Measurements from ENCODE around the gene DOLK. TPM values are rescaled to one million over a fixed set of nuclear protein-coding genes. Genes with fewer than 3 reads are reported as not detected.

Gene DOLK
- total and polyA plus RNA-seq, 2 donors (not counting 1 experiment from before 2014, with no cell fraction given): 3.0 to 12.2 TPM

- DNase-seq (no peak), ATAC-seq (ENCODE audit: low read depth) (peak; percentile 7)
- no peak for TF ChIP-seq CTCF (IDR thresholded peaks at IDR 0.05)
- TF ChIP-seq EZH2 (IDR thresholded peaks at IDR 0.05; ENCODE audit: borderline replicate concordance, insufficient read depth, low read depth, low read length, poor library complexity, severe bottlenecking): no peak
- H3K4me1 Mint-ChIP-seq: peaks cover 37% of the 10 kb centered on the region
- no peaks in the 10 kb centered on the region for H3K27me3 Mint-ChIP-seq
- peak overlapping the region; percentile 63 for H3K9ac ChIP-seq (ENCODE audit: low read length)
- H3K9me3 ChIP-seq (ENCODE audit: control extremely low read depth in 1 of 3, control insufficient read depth in 2 of 3, insufficient read depth in 1 of 3, low read length in 2 of 3): no peaks in the 10 kb centered on the region
- H3K4me3 ChIP-seq (ENCODE audit: control extremely low read depth in 1 of 5, extremely low read depth in 1 of 5, insufficient read depth in 1 of 5, low read depth in 2 of 5, low read length in 4 of 5): peak overlapping the region in 4 of 5 experiments; percentile 12 to 45 (median 28)
- H3K4me3 Mint-ChIP-seq: peak overlapping the region; percentile 74
- peaks cover 41% of the 10 kb centered on the region for H3K79me2 ChIP-seq (ENCODE audit: control insufficient read depth, insufficient read depth, low read length)
- H3K9me3 Mint-ChIP-seq (ENCODE audit: insufficient read depth): no peaks in the 10 kb centered on the region
- ChIA-PET POLR2A (interaction anchor here (1.1 to 1.5 kb wide), 2 partner anchors 20 to 350 kb away, joined by 4 to 5 read pairs; partner anchors contain the start of genes KYAT1, LRRC8A and SPTAN1), CTCF (interaction anchor here (0.7 to 2.0 kb wide), 4 partner anchors 24 to 463 kb away, joined by 3 to 9 read pairs (median 4); partner anchors contain the start of gene ENDOG)
- peaks cover 40 to 56% of the 10 kb centered on the region in 2 donors for H3K4me1 ChIP-seq (ENCODE audit: control insufficient read depth in 2 of 2, insufficient read depth in 2 of 2, low read length in 2 of 2)
- peak overlapping the region; percentile 93 for H3K27ac ChIP-seq (ENCODE audit: low read length in 2 of 2)
- H3K4me2 ChIP-seq (replicated peaks; ENCODE audit: low read depth, low read length, poor library complexity, severe bottlenecking): peak overlapping the region; percentile 83
- intact Hi-C loops (cut with micrococcal nuclease): loop anchor here (1.0 kb wide), 1 partner anchor 20 kb away; the partner anchor contains the start of gene LRRC8A
- H3K27me3 ChIP-seq (replicated peaks in 1 of 4; ENCODE audit: control extremely low read depth in 1 of 4, control insufficient read depth in 3 of 4, insufficient read depth in 4 of 4, low read length in 3 of 4): no peaks in the 10 kb centered on the region
- 72% methylated on average over 5 of the region's 5 CpGs for WGBS (ENCODE audit: insufficient coverage)
- peaks cover 0 to 7% of the 10 kb centered on the region in 2 experiments for H3K36me3 ChIP-seq (replicated peaks in 1 of 2; ENCODE audit: control extremely low read depth in 1 of 2, control insufficient read depth in 1 of 2, extremely low read depth in 1 of 2, insufficient read depth in 2 of 2, low read length in 1 of 2)
- no peaks in the 10 kb centered on the region for H4K20me1 ChIP-seq (ENCODE audit: control insufficient read depth, insufficient read depth, low read length, poor library complexity, severe bottlenecking)
- H2AFZ ChIP-seq (ENCODE audit: insufficient read depth, low read depth, low read length, poor library complexity, severe bottlenecking): peak overlapping the region; percentile 50
- H3K27ac Mint-ChIP-seq: peak overlapping the region; percentile 98
Observed at GRCh38 chr9:128901822-128902221, 45.6 kb downstream of the DOLK start.

- ChIA-PET CTCF (interaction anchor here (1.4 to 2.0 kb wide), 3 partner anchors 23 to 83 kb away, joined by 4 to 9 read pairs (median 5); partner anchors contain the start of gene ENDOG), POLR2A (interaction anchor here (1.1 to 1.5 kb wide), 2 partner anchors 19 to 349 kb away, joined by 4 to 5 read pairs; partner anchors contain the start of genes KYAT1, LRRC8A and SPTAN1)
- Histone ChIP-seq H2AFZ (ENCODE audit: insufficient read depth, low read depth, low read length, poor library complexity, severe bottlenecking) (no peak overlapping the region), H3K79me2 (ENCODE audit: control insufficient read depth, insufficient read depth, low read length) (peaks cover 42% of the 10 kb centered on the region), H3K36me3 (replicated peaks in 1 of 2; ENCODE audit: control extremely low read depth in 1 of 2, control insufficient read depth in 1 of 2, extremely low read depth in 1 of 2, insufficient read depth in 2 of 2, low read length in 1 of 2) (peaks cover 0 to 9% of the 10 kb centered on the region in 2 experiments), H3K9ac (ENCODE audit: low read length) (no peak overlapping the region), H3K4me1 (ENCODE audit: control insufficient read depth in 2 of 2, insufficient read depth in 2 of 2, low read length in 2 of 2) (peaks cover 40 to 56% of the 10 kb centered on the region in 2 donors), H3K27ac (ENCODE audit: low read length in 2 of 2) (peak overlapping the region; percentile 93), H3K4me2 (replicated peaks; ENCODE audit: low read depth, low read length, poor library complexity, severe bottlenecking) (peak overlapping the region; percentile 83), H4K20me1 (ENCODE audit: control insufficient read depth, insufficient read depth, low read length, poor library complexity, severe bottlenecking) (no peaks in the 10 kb centered on the region), H3K9me3 (ENCODE audit: control extremely low read depth in 1 of 3, control insufficient read depth in 2 of 3, insufficient read depth in 1 of 3, low read length in 2 of 3) (no peaks in the 10 kb centered on the region), H3K27me3 (replicated peaks in 1 of 4; ENCODE audit: control extremely low read depth in 1 of 4, control insufficient read depth in 3 of 4, insufficient read depth in 4 of 4, low read length in 3 of 4) (no peaks in the 10 kb centered on the region), H3K4me3 (ENCODE audit: control extremely low read depth in 1 of 5, extremely low read depth in 1 of 5, insufficient read depth in 1 of 5, low read depth in 2 of 5, low read length in 4 of 5) (no peak overlapping the region)
- TF ChIP-seq CTCF (IDR thresholded peaks at IDR 0.05) (no peak), EZH2 (IDR thresholded peaks at IDR 0.05; ENCODE audit: borderline replicate concordance, insufficient read depth, low read depth, low read length, poor library complexity, severe bottlenecking) (no peak)
- peak overlapping the region; percentile 98 for H3K27ac Mint-ChIP-seq
- no peak overlapping the region for H3K4me3 Mint-ChIP-seq
- H3K27me3 Mint-ChIP-seq: no peaks in the 10 kb centered on the region
- no peaks in the 10 kb centered on the region for H3K9me3 Mint-ChIP-seq (ENCODE audit: insufficient read depth)
- H3K4me1 Mint-ChIP-seq: peaks cover 37% of the 10 kb centered on the region
- intact Hi-C loops (cut with micrococcal nuclease): no loop called here
- DNase-seq (no peak), ATAC-seq (ENCODE audit: low read depth) (no peak)
- 97% methylated on average over 5 of the region's 7 CpGs for WGBS (ENCODE audit: insufficient coverage)
Observed at GRCh38 chr9:128901379-128901778, 46.0 kb downstream of the DOLK start.
